Upper lobe of right lung (tissue), 1 donor: ENCODE data around the gene SBSN. TPM values are rescaled to one million over a fixed set of nuclear protein-coding genes. Genes with fewer than 3 reads are reported as not detected.

ENCODE experiments used
- ATAC-seq: fragments of 200-7000 bp; cut with Tn5 transposase; one replicate; pipeline ENCODE4 v1.9.1; 2020; ENCODE audit warnings: mild to moderate bottlenecking, moderate library complexity
- DNase-seq: peaks from one replicate; pipeline ENCODE4 v3.0.0-alpha.2; 2020
- H3K27ac ChIP-seq: fragments of 200-600 bp; one replicate; pipeline ENCODE4 v1.8.0; 2022
- H3K27me3 ChIP-seq: fragments of 200-600 bp; one replicate; pipeline ENCODE4 v1.8.0; 2022; ENCODE audit warnings: mild to moderate bottlenecking
- H3K36me3 ChIP-seq: fragments of 200-600 bp; one replicate; pipeline ENCODE4 v1.8.0; 2022
- H3K4me1 ChIP-seq: fragments of 200-600 bp; one replicate; pipeline ENCODE4 v1.8.0; 2022
- H3K4me3 ChIP-seq: fragments of 200-600 bp; one replicate; pipeline ENCODE4 v1.8.0; 2022; ENCODE audit warnings: mild to moderate bottlenecking
- H3K9me3 ChIP-seq: fragments of 200-600 bp; one replicate; pipeline ENCODE4 v1.8.0; 2022
- intact Hi-C: fragments of 100-400 bp; cut with DNase I; formaldehyde crosslinking; loops from one replicate; pipeline ENCODE4 v1.11.0; 2022
- total RNA-seq: library from RNA; stranded (reverse); fragmentation: NEBNext Ultra II Directional; extraction: Animal tissue kit (Norgen Biotek cat#: 25700); gene quantifications from one replicate; pipeline ENCODE4 v1.2.1, GENCODE V29; 2021
- TF ChIP-seq, protein P1 (sequence below): fragments of 200-600 bp; IDR thresholded peaks from one replicate; pipeline ENCODE4 v1.8.0; 2022; ENCODE audit warnings: antibody characterized with exemption
- donor health status: DM: no; HTN: yes; CAD: no; lungs with severe emphysema.

Gene SBSN
- total RNA-seq, 1 donor from 2014 or later: not detected

DNA sequence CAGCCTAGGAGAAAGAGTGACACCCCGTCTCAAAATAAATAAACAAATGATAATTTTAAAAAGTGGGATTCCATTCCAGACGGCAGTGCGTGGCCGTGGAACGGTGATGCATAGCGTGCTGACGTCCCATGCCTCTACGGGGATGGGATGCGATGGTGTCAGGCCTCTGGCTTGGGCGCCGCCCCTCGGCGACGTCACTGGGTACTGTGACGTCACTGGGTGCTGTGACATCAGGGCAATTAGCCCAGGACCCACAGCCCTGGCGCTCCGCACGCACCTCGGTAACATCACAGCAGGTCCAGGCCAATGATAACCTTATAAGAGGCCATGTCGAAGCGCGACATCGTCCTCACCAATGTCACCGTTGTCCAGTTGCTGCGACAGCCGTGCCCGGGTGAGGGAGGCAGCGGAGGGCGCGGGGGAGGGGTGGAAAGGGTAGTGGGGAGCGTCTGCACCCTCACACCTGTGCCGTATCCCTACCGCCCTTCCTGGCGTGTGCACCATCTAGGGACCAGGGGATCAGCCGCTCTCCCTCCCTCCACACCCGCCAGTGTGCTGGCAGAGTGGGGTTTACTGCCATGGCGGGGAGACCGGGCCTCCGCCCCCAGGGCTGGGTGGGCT, 5.2 kb upstream of the SBSN start, which contains the start of gene GAPDHS:
TSS of gene GAPDHS (plus strand) at position 256 of the 621 bp plus-strand sequence. CDS start at position 328, 72 bp downstream.
- intact Hi-C loops: no loop called here
- Histone ChIP-seq H3K27ac (no peak within 1 kb of the TSS), H3K4me1 (peaks cover 5% of the 10 kb centered on the region), H3K9me3 (no peaks in the 10 kb centered on the region), H3K4me3 (no peak within 1 kb of the TSS), H3K27me3 (peaks cover 62% of the 10 kb centered on the region), H3K36me3 (no peaks in the 10 kb centered on the region)
- DNase-seq: no peak
- TF ChIP-seq, protein P1, sequence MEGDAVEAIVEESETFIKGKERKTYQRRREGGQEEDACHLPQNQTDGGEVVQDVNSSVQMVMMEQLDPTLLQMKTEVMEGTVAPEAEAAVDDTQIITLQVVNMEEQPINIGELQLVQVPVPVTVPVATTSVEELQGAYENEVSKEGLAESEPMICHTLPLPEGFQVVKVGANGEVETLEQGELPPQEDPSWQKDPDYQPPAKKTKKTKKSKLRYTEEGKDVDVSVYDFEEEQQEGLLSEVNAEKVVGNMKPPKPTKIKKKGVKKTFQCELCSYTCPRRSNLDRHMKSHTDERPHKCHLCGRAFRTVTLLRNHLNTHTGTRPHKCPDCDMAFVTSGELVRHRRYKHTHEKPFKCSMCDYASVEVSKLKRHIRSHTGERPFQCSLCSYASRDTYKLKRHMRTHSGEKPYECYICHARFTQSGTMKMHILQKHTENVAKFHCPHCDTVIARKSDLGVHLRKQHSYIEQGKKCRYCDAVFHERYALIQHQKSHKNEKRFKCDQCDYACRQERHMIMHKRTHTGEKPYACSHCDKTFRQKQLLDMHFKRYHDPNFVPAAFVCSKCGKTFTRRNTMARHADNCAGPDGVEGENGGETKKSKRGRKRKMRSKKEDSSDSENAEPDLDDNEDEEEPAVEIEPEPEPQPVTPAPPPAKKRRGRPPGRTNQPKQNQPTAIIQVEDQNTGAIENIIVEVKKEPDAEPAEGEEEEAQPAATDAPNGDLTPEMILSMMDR: no peak
- no peak for ATAC-seq

DNA sequence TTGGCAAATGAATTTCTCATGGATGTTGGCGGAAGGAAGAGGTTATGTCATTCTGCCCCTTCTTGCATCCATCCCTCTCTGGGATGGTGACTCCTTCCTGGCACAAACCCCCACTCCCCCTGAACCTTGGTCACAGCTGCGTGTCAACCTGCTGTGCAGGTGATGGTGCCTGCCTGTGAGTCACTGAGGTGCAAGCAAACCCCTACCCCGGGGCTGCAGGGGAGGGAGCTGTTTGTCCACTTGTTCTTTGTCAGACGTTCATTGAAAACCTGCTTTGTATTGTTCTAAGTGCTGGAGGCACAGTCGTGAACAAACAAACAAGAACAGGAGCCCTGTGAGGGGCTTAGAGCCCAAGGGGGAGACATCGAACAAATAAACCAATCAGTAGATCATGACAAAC, 3.2 kb upstream of the SBSN start:
- Histone ChIP-seq H3K27ac (no peak overlapping the region), H3K36me3 (no peaks in the 10 kb centered on the region), H3K4me3 (no peak overlapping the region), H3K9me3 (no peaks in the 10 kb centered on the region), H3K4me1 (peaks cover 5% of the 10 kb centered on the region), H3K27me3 (peaks cover 62% of the 10 kb centered on the region)
- ATAC-seq (no peak), DNase-seq (no peak)
- TF ChIP-seq, protein P1: no peak
- intact Hi-C loops: no loop called here

GRCh38 chr19:35529241-35530218, 1.4 kb upstream of the SBSN start:
- H3K27me3 ChIP-seq: peaks cover 72% of the 10 kb centered on the region
- intact Hi-C loops: no loop called here
- H3K27ac ChIP-seq: no peak overlapping the region
- TF ChIP-seq, protein P1: no peak
- no peaks in the 10 kb centered on the region for H3K36me3 ChIP-seq
- H3K4me3 ChIP-seq: no peak overlapping the region
- H3K9me3 ChIP-seq: no peaks in the 10 kb centered on the region
- DNase-seq (no peak), ATAC-seq (no peak)
- peaks cover 5% of the 10 kb centered on the region for H3K4me1 ChIP-seq

DNA sequence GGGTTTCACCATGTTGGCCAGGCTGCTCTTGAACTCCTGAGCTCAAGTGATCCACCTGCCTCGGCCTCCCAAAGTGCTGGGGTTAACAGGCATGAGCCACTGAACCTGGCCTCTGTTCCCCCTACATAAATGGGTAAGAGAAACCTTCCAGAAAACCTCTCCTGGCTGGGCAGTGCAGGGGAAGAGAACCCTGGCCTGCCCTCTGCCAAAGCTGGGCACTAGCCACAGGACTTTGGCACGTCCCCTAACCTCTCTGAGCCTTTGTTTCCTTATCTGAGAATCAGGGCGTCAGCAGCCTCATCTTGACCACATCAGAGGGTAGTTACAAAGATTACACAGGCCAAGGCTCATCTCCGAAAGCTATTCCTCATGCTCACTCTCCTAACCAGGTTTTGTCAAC, 2.2 kb downstream of the SBSN start:
- Histone ChIP-seq H3K27me3 (peaks cover 35% of the 10 kb centered on the region), H3K4me1 (no peaks in the 10 kb centered on the region), H3K4me3 (no peak overlapping the region), H3K9me3 (no peaks in the 10 kb centered on the region), H3K36me3 (no peaks in the 10 kb centered on the region), H3K27ac (no peak overlapping the region)
- TF ChIP-seq, protein P1: no peak
- DNase-seq: no peak
- intact Hi-C loops: no loop called here
- ATAC-seq: no peak

DNA sequence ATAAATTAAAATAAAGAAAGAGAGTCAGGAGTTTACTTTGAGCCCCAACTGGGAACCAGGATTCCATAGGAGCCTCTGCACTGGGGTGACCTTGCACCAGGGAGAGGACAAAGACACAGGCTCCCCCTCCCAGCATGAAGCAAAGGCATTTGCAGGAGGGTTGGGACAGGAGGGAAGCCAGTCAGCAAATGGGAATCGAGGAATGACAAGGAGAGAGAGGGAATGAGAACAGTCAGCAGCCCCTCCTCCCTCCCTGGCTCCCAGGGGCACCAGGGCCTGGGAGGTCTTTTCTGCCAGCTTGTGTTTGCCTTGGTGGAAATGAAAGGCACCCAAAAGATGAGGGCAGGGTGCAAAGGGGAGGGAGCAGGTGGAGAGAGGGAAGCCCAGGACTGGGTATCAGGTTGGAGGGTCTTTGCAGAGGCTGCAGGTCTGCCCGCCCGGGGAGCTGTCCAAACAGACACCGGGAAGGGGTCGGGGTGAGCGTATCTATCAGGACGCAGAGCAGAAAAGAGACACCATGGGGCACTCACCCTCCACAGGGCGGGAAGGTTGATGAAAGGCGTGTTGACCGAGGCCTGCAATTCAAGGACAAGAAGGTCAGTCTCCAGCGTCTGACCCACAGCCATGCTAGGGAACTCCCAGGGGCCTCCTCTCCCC, 3.8 kb downstream of the SBSN start:
- no peaks in the 10 kb centered on the region for H3K9me3 ChIP-seq
- H3K36me3 ChIP-seq: no peaks in the 10 kb centered on the region
- peaks cover 21% of the 10 kb centered on the region for H3K27me3 ChIP-seq
- no peak for ATAC-seq
- no peaks in the 10 kb centered on the region for H3K4me1 ChIP-seq
- no peak overlapping the region for H3K4me3 ChIP-seq
- intact Hi-C loops: no loop called here
- no peak for DNase-seq
- TF ChIP-seq, protein P1: no peak
- no peak overlapping the region for H3K27ac ChIP-seq
